ENCODE results near the gene C4orf54. TPM values are rescaled to one million over a fixed set of nuclear protein-coding genes. Genes with fewer than 3 reads are reported as not detected.

C4orf54 gene
- total RNA-seq, 1 experiment from 2014 or later = not detected

GRCh38 chr4:99670409-99671073 lies 12.9 kb upstream of the C4orf54 start:
- no peak for TF ChIP-seq CTCF (conservative IDR thresholded peaks at IDR 0.05)
- Histone ChIP-seq H2BK20ac (ENCODE audit: low read depth, low read length, poor library complexity, severe bottlenecking) (no peak overlapping the region), H4K91ac (ENCODE audit: insufficient read length, low read depth, low read length) (no peak overlapping the region), H3K18ac (ENCODE audit: insufficient read length, low read depth, low read length) (no peak overlapping the region), H3K79me2 (ENCODE audit: insufficient read depth, low read length) (no peaks in the 10 kb centered on the region), H4K20me1 (ENCODE audit: control insufficient read depth, insufficient read depth, insufficient read length) (no peaks in the 10 kb centered on the region), H3K4me2 (ENCODE audit: insufficient read depth, insufficient read length, low read length) (no peak overlapping the region), H3T11ph (ENCODE audit: low read length) (no peak overlapping the region), H3K27me3 (ENCODE audit: insufficient read depth, low read length) (no peaks in the 10 kb centered on the region), H2BK12ac (ENCODE audit: insufficient read length, low read depth, low read length) (no peak overlapping the region), H3K9ac (ENCODE audit: extremely low read depth, insufficient read length, low read length) (no peak overlapping the region), H3K79me1 (ENCODE audit: insufficient read depth, low read depth, low read length, poor library complexity, severe bottlenecking) (no peaks in the 10 kb centered on the region), H3K14ac (ENCODE audit: insufficient read depth, low read length) (no peak overlapping the region), H3K23ac (ENCODE audit: insufficient read length, low read depth, low read length) (no peak overlapping the region), H3K4ac (ENCODE audit: low read depth, low read length) (no peak overlapping the region), H3K56ac (ENCODE audit: insufficient read length, low read depth, low read length) (no peak overlapping the region), H3K23me2 (ENCODE audit: insufficient read length, low read depth, low read length, poor library complexity, severe bottlenecking) (no peaks in the 10 kb centered on the region), H3K9me3 (ENCODE audit: control insufficient read depth, low read depth, low read length) (no peaks in the 10 kb centered on the region), H3K27ac (ENCODE audit: insufficient read length, low read depth, low read length) (no peak overlapping the region), H2AK5ac (ENCODE audit: insufficient read length, low read length) (no peak overlapping the region), H2BK5ac (ENCODE audit: insufficient read length, low read length) (no peak overlapping the region), H4K5ac (ENCODE audit: insufficient read length, low read depth, low read length) (no peak overlapping the region), H2AFZ (ENCODE audit: low read length) (no peak overlapping the region), H3K4me1 (ENCODE audit: insufficient read depth, low read length) (no peaks in the 10 kb centered on the region), H2BK15ac (ENCODE audit: low read depth, low read length) (no peak overlapping the region), H2BK120ac (ENCODE audit: low read depth, low read length, poor library complexity, severe bottlenecking) (no peak overlapping the region), H4K8ac (replicated peaks; ENCODE audit: insufficient read length, low read depth, low read length) (no peak overlapping the region)
- Mint-ChIP-seq H3K27ac (peak overlapping the region in 1 of 3 experiments; percentile 87; a peak in 1 of 7 replicates), H3K4me3 (no peak overlapping the region), H3K4me1 (no peaks in the 10 kb centered on the region), H3K9me3 (peaks cover 23% of the 10 kb centered on the region in 2 experiments), H3K36me3 (ENCODE audit: insufficient read depth in 1 of 3, low read depth in 3 of 3) (peaks cover 6 to 15% (median 14%) of the 10 kb centered on the region in 3 experiments), H3K27me3 (ENCODE audit: low read depth) (no peaks in the 10 kb centered on the region; the same call in 1 of the 2 replicates)
- no CpG with 5 or more reads among the region's 5 CpGs for WGBS (ENCODE audit: extremely low coverage, insufficient read length, low lambda C conversion rate)
- no peak for DNase-seq

All from H9 (cell line).